HepG2 (cell line): ENCODE data around the gene UBALD1. TPM values are rescaled to one million over a fixed set of nuclear protein-coding genes. Genes with fewer than 3 reads are reported as not detected.

Experiments
- ATAC-seq: fragments of 200-7000 bp; cut with Tn5 transposase; 3 replicates; pipeline ENCODE4 v1.9.1; 2020; ENCODE audit warnings: mild to moderate bottlenecking, moderate library complexity
- BruUV-seq: library from RNA; stranded (reverse); fragments of 400-500 nt; replicated peaks from 2 replicates; lab custom pipeline; 2021; lab: Mats Ljungman, UMichigan
- CTCF ChIA-PET: fragments of 300-600 bp; formaldehyde crosslinking; extraction: SDS; loops from one replicate; lab custom pipeline; 2021; ENCODE audit warnings: low total read pairs, inconsistent platforms, low intra/inter-chr PET ratio; lab: Yijun Ruan, JAX
- POLR2A ChIA-PET: fragments of 350-600 bp; sonication (Branson Sonifier 250); formaldehyde crosslinking; loops from one replicate; lab custom pipeline; 2020; ENCODE audit warnings: antibody characterized with exemption, inconsistent platforms; lab: Yijun Ruan, JAX
- DNase-seq: peaks from one replicate; pipeline ENCODE4 v3.0.0-alpha.2; 2015; ENCODE audit warnings: low spot score
- FAIRE-seq: peaks from 3 replicates; lab custom pipeline; 2011; peaks lifted over from hg19 to GRCh38; lab: Jason Lieb, UNC
- H2AFZ ChIP-seq: one replicate; pipeline ENCODE4 v1.6.1; 2011; ENCODE audit warnings: low read length, inconsistent platforms
- H3K27ac ChIP-seq: fragments of 300-600 bp; 3 replicates; pipeline ENCODE4 v1.8.0; 2011; ENCODE audit warnings: mixed run types, mild to moderate bottlenecking, mixed read lengths, low read length, inconsistent platforms; ENCODE audit not compliant: insufficient read depth; ENCODE audit errors: extremely low read length
- H3K27me3 ChIP-seq, 2 experiments: fragments of 200-600 bp in 1 of 2; 2 replicates in 1 of 2; 3 replicates in 1 of 2; pipeline versions ENCODE4 v1.6.0 to v1.8.0; 2011; ENCODE audit warnings: low read length in 2 of 2, mild to moderate bottlenecking in 2 of 2, moderate library complexity in 2 of 2, inconsistent platforms in 1 of 2; ENCODE audit not compliant: insufficient read depth in 2 of 2, control insufficient read depth in 1 of 2
- H3K36me3 ChIP-seq, 2 experiments: fragments of 200-600 bp in 1 of 2; replicated peaks in 1 of 2; 2 replicates in 1 of 2; 3 replicates in 1 of 2; pipeline versions ENCODE4 v1.5.1 to v1.8.0; 2011; ENCODE audit warnings: low read length in 2 of 2, inconsistent platforms in 1 of 2; ENCODE audit not compliant: insufficient read depth in 2 of 2, control insufficient read depth in 1 of 2
- H3K4me1 ChIP-seq: 2 replicates; pipeline ENCODE4 v1.5.1; 2012; ENCODE audit warnings: low read length, inconsistent platforms; ENCODE audit not compliant: insufficient read depth
- H3K4me2 ChIP-seq: 2 replicates; pipeline ENCODE4 v1.6.0; 2011; ENCODE audit warnings: low read depth, low read length, inconsistent platforms
- H3K4me3 ChIP-seq, 3 experiments: fragments of 200-600 bp in 1 of 3; sonication (generic), shearing (Covaris generic) in 1 of 3; replicated peaks in 1 of 3; 2 replicates each; pipeline ENCODE4 v1.5.1; 2011 to 2016; ENCODE audit warnings: low read length in 3 of 3, inconsistent platforms in 2 of 3, low read depth in 2 of 3, mild to moderate bottlenecking in 2 of 3, control low read depth in 1 of 3, mixed read lengths in 1 of 3; ENCODE audit not compliant: insufficient read depth in 1 of 3
- H3K79me2 ChIP-seq: one replicate; pipeline ENCODE4 v1.6.1; 2011; ENCODE audit warnings: low read length, inconsistent platforms; ENCODE audit not compliant: insufficient read depth
- H3K9ac ChIP-seq: 2 replicates; pipeline ENCODE4 v1.6.0; 2011; ENCODE audit warnings: mild to moderate bottlenecking, low read depth, low read length, inconsistent platforms; ENCODE audit not compliant: insufficient read depth
- H3K9me3 ChIP-seq: 2 replicates; pipeline ENCODE4 v1.5.1; 2012; ENCODE audit warnings: mild to moderate bottlenecking, low read length
- H4K20me1 ChIP-seq: 2 replicates; pipeline ENCODE4 v1.6.0; 2011; ENCODE audit warnings: inconsistent platforms, mild to moderate bottlenecking, low read length, moderate library complexity; ENCODE audit not compliant: insufficient read depth
- WIZ ChIP-seq: sonication (generic); formaldehyde crosslinking; IDR thresholded peaks from 2 replicates; pipeline ENCODE4 v1.5.1; 2020; ENCODE audit warnings: mild to moderate bottlenecking, missing genetic modification reagents
- ZNF205 ChIP-seq: IDR thresholded peaks from 2 replicates; pipeline ENCODE4 v1.6.1; 2018; ENCODE audit warnings: missing biosample characterization, missing genetic modification reagents
- ZNF572 ChIP-seq: sonication (generic); formaldehyde crosslinking; IDR thresholded peaks from 2 replicates; pipeline ENCODE4 v1.5.1; 2020; ENCODE audit warnings: mild to moderate bottlenecking, missing genetic modification reagents
- ZNF614 ChIP-seq: IDR thresholded peaks from 2 replicates; pipeline ENCODE4 v1.6.1; 2018; ENCODE audit warnings: missing biosample characterization, missing genetic modification reagents, inconsistent platforms, borderline replicate concordance
- ZSCAN25 ChIP-seq: sonication (generic); formaldehyde crosslinking; IDR thresholded peaks from 2 replicates; pipeline ENCODE4 v1.8.0; 2022; ENCODE audit warnings: mild to moderate bottlenecking, missing genetic modification reagents
- WGBS: methylation state at CpG from one replicate; pipeline ENCODE4 v1.1.6; 2017; ENCODE audit warnings: low lambda C conversion rate; 5-methylcytosine and 5-hydroxymethylcytosine counted together
- in situ Hi-C: cut with HindIII; loops from 2 replicates; pipeline ENCODE4 v1.10.0; 2017; ENCODE audit warnings: low pct_unique_long_range_greater_than_20kb; ENCODE audit not compliant: extremely low pct_ligation_motif_present
- intact Hi-C: fragments of 100-400 bp; cut with micrococcal nuclease; formaldehyde crosslinking; loops from one replicate; pipeline ENCODE4 v1.10.0; 2022; ENCODE audit not compliant: unreplicated experiment
- polyA plus RNA-seq, 8 experiments: library from polyadenylated mRNA; depleted of rRNA in 3 of 8; stranded (reverse) in 7 of 8; unstranded in 1 of 8; fragments of >200 nt; fragmentation: Illumina TruSeq in 4 of 8; extraction: Trizol in 4 of 8; gene quantifications; 2 replicates each; pipeline versions ENCODE4 v1.2.1 to v1.2.3, GENCODE V29; 2011 to 2016; ENCODE audit warnings: low read depth in 4 of 8, missing spikeins in 1 of 8, mixed read lengths in 1 of 8; ENCODE audit not compliant: insufficient read depth in 1 of 8
- total RNA-seq, 5 experiments: library from RNA; depleted of rRNA; stranded (reverse); fragments of >200 nt; fragmentation: Illumina TruSeq; extraction: Trizol; gene quantifications; 2 replicates each; pipeline ENCODE4 v1.2.3, GENCODE V29; 2016; ENCODE audit warnings: low read depth in 1 of 5
- TF ChIP-seq, protein P1 (sequence below): sonication (generic); formaldehyde crosslinking; IDR thresholded peaks from 2 replicates; pipeline ENCODE4 v1.5.1; 2020; ENCODE audit warnings: mild to moderate bottlenecking, missing genetic modification reagents, borderline replicate concordance
- TF ChIP-seq, protein P2 (sequence below): sonication (generic); formaldehyde crosslinking; IDR thresholded peaks from 2 replicates; pipeline ENCODE4 v1.4.0; 2020; ENCODE audit warnings: missing genetic modification reagents

Gene UBALD1
- total and polyA plus RNA-seq, 2 of the 13 experiments (the other 11 are each of a cell fraction or from before 2014, with no cell fraction given), result 6.8 to 12.3 TPM

DNA sequence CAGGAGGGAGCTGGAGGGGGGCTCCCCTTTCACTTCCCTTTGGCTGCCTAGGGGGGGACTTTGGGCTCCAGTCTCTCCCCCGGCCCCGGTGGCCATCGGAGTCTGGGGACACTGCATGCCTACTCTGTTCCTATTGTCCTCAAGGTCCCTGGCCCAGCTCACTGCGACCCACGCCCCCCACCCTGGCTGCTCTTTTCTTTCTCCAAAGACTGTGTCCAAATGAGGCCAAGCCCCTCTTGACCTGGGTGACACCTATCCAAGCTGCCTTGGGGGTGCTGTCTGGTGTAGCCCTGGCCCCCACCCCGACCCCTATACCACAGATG, 12.9 kb downstream of the UBALD1 start (continued):
- TF ChIP-seq, protein P1, sequence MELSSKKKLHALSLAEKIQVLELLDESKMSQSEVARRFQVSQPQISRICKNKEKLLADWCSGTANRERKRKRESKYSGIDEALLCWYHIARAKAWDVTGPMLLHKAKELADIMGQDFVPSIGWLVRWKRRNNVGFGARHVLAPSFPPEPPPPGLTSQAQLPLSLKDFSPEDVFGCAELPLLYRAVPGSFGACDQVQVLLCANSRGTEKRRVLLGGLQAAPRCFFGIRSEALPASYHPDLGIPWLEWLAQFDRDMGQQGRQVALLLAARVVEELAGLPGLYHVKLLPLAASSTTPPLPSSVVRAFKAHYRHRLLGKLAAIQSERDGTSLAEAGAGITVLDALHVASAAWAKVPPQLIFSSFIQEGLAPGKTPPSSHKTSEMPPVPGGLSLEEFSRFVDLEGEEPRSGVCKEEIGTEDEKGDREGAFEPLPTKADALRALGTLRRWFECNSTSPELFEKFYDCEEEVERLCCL (CRISPR knock-in tag), result no peak
- no peak for TF ChIP-seq WIZ
- TF ChIP-seq ZNF572 (CRISPR knock-in tag), result no peak

DNA sequence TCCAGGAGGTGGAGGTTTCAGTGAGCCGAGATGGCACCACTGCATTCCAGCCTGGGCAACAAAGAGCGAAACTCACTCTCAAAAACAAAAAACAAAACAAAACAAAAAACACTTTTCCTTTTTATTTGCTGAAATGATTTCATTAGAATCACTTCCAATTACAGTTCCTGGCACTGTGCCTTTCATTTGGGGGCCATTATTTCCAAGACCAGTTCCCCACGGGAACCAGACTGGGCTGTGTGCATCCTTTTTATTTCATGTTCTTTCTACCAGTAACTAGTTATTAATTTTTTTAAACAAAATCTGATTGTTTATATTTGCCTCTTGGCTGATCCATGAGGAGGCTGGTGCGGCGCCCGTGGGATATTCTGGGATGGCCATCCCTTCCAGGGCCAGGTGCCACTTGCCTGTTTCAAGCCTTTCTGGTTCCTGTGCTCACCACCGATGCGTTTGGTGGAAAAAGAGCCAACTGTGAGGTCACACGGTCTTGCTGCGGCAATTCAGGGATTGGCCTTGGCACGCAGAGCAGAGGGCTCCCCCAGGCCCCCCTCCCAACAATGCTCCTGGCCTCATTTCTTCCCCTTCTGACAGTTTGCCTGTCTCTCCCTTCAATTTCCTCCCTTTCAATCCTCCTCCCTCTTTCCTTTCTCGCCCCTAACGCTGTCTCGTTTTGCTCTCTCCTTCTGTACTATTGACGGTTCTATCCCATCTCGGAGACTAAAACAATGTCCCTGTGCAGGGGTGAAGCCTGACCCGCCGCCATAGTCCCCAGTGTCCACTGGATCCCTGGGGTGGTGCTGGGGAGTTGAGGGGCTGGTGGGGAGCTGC, 13.4 kb downstream of the UBALD1 start:
- H3K27me3 ChIP-seq, result peaks cover 4 to 65% of the 10 kb centered on the region in 2 experiments; a peak in 4 of 5 replicates
- no peak for ATAC-seq
- POLR2A ChIA-PET, result no interaction called here
- CTCF ChIA-PET, result no interaction called here
- no peaks in the 10 kb centered on the region for H3K79me2 ChIP-seq
- no peaks in the 10 kb centered on the region for H4K20me1 ChIP-seq
- no peak for DNase-seq
- H3K4me2 ChIP-seq, result no peak overlapping the region; the same call in 1 of the 2 replicates
- no TSS peak for BruUV-seq
- in situ Hi-C loops, result no loop called here
- H2AFZ ChIP-seq, result no peak overlapping the region
- H3K27ac ChIP-seq, result no peak overlapping the region
- no peak overlapping the region for H3K4me3 ChIP-seq
- no peak for FAIRE-seq
- H3K36me3 ChIP-seq, result no peaks in the 10 kb centered on the region
- H3K4me1 ChIP-seq, result peaks cover 33% of the 10 kb centered on the region
- H3K9me3 ChIP-seq, result no peaks in the 10 kb centered on the region
- intact Hi-C loops, result no loop called here
- no peak overlapping the region for H3K9ac ChIP-seq
- TF ChIP-seq, protein P2, sequence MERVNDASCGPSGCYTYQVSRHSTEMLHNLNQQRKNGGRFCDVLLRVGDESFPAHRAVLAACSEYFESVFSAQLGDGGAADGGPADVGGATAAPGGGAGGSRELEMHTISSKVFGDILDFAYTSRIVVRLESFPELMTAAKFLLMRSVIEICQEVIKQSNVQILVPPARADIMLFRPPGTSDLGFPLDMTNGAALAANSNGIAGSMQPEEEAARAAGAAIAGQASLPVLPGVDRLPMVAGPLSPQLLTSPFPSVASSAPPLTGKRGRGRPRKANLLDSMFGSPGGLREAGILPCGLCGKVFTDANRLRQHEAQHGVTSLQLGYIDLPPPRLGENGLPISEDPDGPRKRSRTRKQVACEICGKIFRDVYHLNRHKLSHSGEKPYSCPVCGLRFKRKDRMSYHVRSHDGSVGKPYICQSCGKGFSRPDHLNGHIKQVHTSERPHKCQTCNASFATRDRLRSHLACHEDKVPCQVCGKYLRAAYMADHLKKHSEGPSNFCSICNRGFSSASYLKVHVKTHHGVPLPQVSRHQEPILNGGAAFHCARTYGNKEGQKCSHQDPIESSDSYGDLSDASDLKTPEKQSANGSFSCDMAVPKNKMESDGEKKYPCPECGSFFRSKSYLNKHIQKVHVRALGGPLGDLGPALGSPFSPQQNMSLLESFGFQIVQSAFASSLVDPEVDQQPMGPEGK, result 0 out of 2 replicates have a peak, but pooled peaks have one; percentile 11
- TF ChIP-seq ZSCAN25 (0 out of 2 replicates have a peak, but pooled peaks have one; percentile 65), ZNF614 (CRISPR knock-in tag) (no peak), ZNF205 (no peak)
- WGBS, result 36% methylated on average over 18 of the region's 18 CpGs
